ENCODE measurements around the gene OR51B5.

- TF ChIP-seq, protein P1, sequence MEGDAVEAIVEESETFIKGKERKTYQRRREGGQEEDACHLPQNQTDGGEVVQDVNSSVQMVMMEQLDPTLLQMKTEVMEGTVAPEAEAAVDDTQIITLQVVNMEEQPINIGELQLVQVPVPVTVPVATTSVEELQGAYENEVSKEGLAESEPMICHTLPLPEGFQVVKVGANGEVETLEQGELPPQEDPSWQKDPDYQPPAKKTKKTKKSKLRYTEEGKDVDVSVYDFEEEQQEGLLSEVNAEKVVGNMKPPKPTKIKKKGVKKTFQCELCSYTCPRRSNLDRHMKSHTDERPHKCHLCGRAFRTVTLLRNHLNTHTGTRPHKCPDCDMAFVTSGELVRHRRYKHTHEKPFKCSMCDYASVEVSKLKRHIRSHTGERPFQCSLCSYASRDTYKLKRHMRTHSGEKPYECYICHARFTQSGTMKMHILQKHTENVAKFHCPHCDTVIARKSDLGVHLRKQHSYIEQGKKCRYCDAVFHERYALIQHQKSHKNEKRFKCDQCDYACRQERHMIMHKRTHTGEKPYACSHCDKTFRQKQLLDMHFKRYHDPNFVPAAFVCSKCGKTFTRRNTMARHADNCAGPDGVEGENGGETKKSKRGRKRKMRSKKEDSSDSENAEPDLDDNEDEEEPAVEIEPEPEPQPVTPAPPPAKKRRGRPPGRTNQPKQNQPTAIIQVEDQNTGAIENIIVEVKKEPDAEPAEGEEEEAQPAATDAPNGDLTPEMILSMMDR (conservative IDR thresholded peaks at IDR 0.05 in 1 of 2, IDR thresholded peaks at IDR 0.05 in 1 of 2; ENCODE audit: low read depth in 1 of 2, low read length in 2 of 2), result no peak
- TF ChIP-seq EZH2 (IDR thresholded peaks at IDR 0.05; ENCODE audit: low read length, missing control alignments), result no peak
Observed at GRCh38 chr11:5307256-5308019, 35.9 kb downstream of the OR51B5 start.
